Effector memory CD4-positive, alpha-beta T cell (primary cell): Measurements from ENCODE around the gene RHO.
"Not testable (repeated sequence)": the region's sequence is repeated elsewhere in the genome, so short reads cannot be mapped to it uniquely, and the experiment has no call there.

Experiments
- DNase-seq, 3 donors: peaks; one replicate each; pipeline ENCODE4 v3.0.0-alpha.2; 2020
- H3K27ac ChIP-seq: 2 replicates; pipeline ENCODE4 v1.7.0; 2013; ENCODE audit warnings: mild to moderate bottlenecking, low read length, moderate library complexity; ENCODE audit not compliant: insufficient read depth, poor library complexity, severe bottlenecking
- H3K27me3 ChIP-seq: replicated peaks from 2 replicates; pipeline ENCODE4 v1.7.0; 2013; ENCODE audit warnings: mild to moderate bottlenecking, low read length; ENCODE audit not compliant: insufficient read depth, control insufficient read depth, poor library complexity, severe bottlenecking
- H3K36me3 ChIP-seq: 2 replicates; pipeline ENCODE4 v1.7.0; 2013; ENCODE audit warnings: mild to moderate bottlenecking, low read length, moderate library complexity; ENCODE audit not compliant: control insufficient read depth, insufficient read depth
- H3K4me1 ChIP-seq: 2 replicates; pipeline ENCODE4 v1.7.0; 2013; ENCODE audit warnings: low read length, mild to moderate bottlenecking; ENCODE audit not compliant: control insufficient read depth, insufficient read depth, poor library complexity, severe bottlenecking
- H3K4me3 ChIP-seq: 2 replicates; pipeline ENCODE4 v1.7.0; 2013; ENCODE audit warnings: low read length, low read depth, mild to moderate bottlenecking; ENCODE audit not compliant: insufficient read depth, poor library complexity, severe bottlenecking
- H3K9me3 ChIP-seq: 2 replicates; pipeline ENCODE4 v1.7.0; 2013; ENCODE audit warnings: mild to moderate bottlenecking, low read length, moderate library complexity; ENCODE audit not compliant: control insufficient read depth
- total RNA-seq, 3 donors: gene quantifications; one replicate each; lab custom pipeline; 2026; lab: John Stamatoyannopoulos, UW

The RHO gene
- total RNA-seq = 0 reads per million in 3 donors

DNA sequence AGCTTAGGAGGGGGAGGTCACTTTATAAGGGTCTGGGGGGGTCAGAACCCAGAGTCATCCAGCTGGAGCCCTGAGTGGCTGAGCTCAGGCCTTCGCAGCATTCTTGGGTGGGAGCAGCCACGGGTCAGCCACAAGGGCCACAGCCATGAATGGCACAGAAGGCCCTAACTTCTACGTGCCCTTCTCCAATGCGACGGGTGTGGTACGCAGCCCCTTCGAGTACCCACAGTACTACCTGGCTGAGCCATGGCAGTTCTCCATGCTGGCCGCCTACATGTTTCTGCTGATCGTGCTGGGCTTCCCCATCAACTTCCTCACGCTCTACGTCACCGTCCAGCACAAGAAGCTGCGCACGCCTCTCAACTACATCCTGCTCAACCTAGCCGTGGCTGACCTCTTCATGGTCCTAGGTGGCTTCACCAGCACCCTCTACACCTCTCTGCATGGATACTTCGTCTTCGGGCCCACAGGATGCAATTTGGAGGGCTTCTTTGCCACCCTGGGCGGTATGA is at the start of gene RHO:
TSS of gene RHO (plus strand) at position 51 of the 512 bp plus-strand sequence. CDS start at position 146, 95 bp downstream.
- Histone ChIP-seq H3K36me3 (no peaks in the 10 kb centered on the region), H3K27ac (no peak within 1 kb of the TSS), H3K4me1 (no peaks in the 10 kb centered on the region), H3K9me3 (no peaks in the 10 kb centered on the region), H3K27me3 (no peaks in the 10 kb centered on the region), H3K4me3 (no peak within 1 kb of the TSS)
- no peak for DNase-seq

DNA sequence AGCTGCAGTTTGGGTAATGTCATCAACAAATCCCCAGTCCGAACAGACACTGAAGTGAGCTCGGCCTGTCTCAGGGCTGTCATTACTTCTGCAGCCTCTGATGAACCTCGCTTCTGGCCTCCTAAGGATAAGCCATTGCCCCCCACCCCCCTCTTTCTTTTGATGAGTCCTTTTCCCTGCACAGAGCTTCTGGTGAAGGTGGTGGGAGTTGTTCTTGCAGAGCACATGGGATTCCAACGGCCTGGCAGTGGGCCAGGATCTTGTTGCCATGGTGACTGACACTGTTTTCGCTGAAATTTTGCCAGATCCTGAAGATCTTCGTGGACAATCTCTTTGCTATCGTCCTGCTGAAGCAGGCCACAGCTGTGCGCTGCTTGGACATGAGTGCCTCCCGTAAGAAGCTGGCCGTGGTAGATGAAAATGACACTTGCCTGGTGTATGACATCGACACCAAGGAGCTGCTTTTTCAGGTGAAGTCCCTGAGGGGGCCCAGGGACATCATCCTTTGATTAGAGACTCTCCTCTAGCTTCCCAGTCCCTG is 47.1 kb upstream of the RHO start:
- not testable (repeated sequence) for DNase-seq, H3K4me3 ChIP-seq, H3K27me3 ChIP-seq, H3K9me3 ChIP-seq
- Histone ChIP-seq H3K27ac (peak overlapping the region; percentile 27), H3K4me1 (peaks cover 10% of the 10 kb centered on the region), H3K36me3 (peaks cover 18% of the 10 kb centered on the region)

DNA sequence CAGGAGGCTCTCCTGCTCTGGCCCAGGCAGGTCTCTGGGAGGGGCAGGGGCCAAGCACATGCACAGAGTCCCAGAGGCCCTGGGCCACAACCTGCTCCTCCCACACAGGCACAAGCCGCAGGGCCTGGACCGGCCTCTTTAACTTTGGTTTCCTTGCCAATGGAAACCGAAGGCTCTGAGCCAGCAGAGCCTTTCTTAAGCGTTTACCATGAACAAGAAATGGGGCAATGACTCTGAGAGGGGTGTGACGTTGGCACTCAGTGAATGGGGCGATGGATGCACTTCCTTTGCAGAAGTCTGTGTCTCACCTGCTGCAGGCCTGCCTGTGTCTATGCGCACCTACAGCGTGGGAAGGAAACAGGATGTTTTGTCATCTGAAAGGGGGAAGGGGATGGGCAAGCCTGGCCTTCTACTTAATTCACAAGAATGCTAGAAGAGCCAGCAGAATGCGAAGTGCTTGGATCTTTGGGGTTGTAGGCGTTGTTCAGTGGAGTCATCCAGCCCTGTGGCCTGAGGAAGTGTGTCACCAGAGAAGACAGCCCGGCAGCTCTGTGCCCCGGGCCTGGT is 46.6 kb upstream of the RHO start:
- no peak overlapping the region for H3K4me3 ChIP-seq
- peaks cover 10% of the 10 kb centered on the region for H3K4me1 ChIP-seq
- peak overlapping the region; percentile 27 for H3K27ac ChIP-seq

DNA sequence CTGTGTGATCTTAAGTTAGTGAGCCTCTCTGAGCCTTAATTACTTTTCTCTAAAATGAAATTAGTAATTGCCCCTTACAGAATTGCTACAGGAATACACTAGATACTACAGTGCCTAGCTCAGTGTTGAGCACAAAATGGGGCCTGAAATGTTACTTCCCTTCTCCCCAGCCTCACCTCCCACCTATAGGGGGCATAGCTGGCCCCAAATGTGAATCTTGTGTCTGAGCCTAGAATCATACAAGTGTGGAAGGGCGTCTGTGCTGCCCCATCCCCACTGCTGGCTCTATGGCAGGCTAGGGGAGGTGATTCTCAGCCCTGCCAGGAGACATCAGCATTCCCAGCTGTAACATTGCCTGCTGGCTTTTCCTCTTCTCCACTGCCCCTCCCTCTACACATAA is 45.7 kb upstream of the RHO start:
- Histone ChIP-seq H3K4me1 (peaks cover 10% of the 10 kb centered on the region), H3K27ac (no peak overlapping the region), H3K27me3 (no peaks in the 10 kb centered on the region), H3K4me3 (no peak overlapping the region), H3K36me3 (peaks cover 18% of the 10 kb centered on the region), H3K9me3 (no peaks in the 10 kb centered on the region)
- no peak for DNase-seq

More for the DNA sequence above, 46.6 kb upstream of the RHO start:
- Histone ChIP-seq H3K9me3 (no peaks in the 10 kb centered on the region), H3K36me3 (peaks cover 18% of the 10 kb centered on the region), H3K27me3 (no peaks in the 10 kb centered on the region)
- DNase-seq = peak; percentile 14 to 52 (median 39)

- no peaks in the 10 kb centered on the region for H3K9me3 ChIP-seq
- no peak overlapping the region for H3K27ac ChIP-seq
- no peak for DNase-seq
- H3K36me3 ChIP-seq = peaks cover 14% of the 10 kb centered on the region
- H3K27me3 ChIP-seq = no peaks in the 10 kb centered on the region
- H3K4me3 ChIP-seq = no peak overlapping the region
- H3K4me1 ChIP-seq = peaks cover 10% of the 10 kb centered on the region
Measured at GRCh38 chr3:129483870-129484269, 44.6 kb upstream of the RHO start.

DNA sequence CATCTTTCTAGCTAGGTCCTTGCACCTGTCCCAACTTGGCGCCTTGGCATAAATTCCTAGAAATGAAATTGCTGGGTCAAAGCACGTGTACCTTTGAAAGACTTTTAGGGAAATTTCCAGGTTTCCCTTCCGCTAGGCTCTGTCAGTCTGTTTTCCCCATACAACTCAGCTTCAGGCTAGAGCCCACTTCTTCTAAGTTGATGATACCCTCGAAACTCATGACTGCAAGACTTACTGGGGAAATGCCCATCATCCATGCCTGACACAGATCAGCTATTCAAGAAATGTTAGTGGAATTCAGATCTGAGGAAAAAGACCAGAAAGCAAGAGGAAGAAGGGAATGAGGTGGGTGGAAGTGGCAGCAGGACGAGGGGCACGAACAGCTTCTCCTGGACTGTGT is 43.3 kb upstream of the RHO start:
- H3K27me3 ChIP-seq, H3K4me3 ChIP-seq, H3K9me3 ChIP-seq, H3K27ac ChIP-seq, DNase-seq, H3K36me3 ChIP-seq: not testable (repeated sequence)
- peaks cover 10% of the 10 kb centered on the region for H3K4me1 ChIP-seq

DNA sequence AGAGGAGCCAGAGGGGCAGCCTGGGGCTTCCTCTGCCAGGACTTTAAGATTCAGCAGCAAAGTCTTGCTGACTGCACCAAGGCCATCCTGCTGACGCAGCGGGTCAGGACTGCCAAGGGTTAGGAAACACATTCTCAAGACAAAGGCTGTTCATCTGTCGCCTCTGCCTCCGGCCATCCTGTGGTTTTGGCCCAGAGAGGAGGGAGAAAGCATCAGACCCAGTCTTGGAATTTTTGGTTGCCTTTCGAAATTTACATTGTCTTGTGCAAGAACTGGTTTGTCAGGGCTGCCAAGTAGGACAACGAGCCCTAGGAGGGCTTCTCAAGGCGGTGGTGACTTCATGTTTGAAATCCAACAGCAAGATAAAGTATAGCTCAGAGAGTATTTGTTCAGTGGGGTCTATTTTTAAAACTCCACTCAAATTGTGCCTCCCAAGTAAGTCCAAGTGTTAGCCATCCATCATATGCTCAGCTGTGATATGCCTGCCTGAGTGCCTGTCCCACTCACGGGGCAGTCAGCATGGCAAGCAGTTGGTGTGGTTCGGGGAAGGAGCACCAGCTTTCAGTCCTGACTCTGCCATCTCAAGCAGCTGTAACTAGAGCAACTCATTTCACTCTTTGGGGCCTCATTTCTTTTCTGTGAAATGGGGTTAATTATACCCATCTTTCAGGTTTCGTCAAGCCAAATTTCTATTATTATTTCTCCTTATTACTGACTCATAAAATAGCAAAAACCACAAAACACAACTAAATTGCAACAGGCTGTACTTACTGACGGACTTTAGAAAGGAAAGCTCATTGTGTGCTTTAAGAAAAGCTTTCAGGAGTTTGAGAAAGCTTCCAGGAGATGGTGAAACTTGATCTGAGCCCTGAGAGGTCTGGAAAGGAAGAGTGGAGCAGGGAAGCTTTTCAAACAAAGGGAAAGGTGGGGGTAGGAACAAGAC is 42.4 kb upstream of the RHO start:
- DNase-seq = no peak
- Histone ChIP-seq H3K4me3 (no peak overlapping the region), H3K36me3 (no peaks in the 10 kb centered on the region)

DNA sequence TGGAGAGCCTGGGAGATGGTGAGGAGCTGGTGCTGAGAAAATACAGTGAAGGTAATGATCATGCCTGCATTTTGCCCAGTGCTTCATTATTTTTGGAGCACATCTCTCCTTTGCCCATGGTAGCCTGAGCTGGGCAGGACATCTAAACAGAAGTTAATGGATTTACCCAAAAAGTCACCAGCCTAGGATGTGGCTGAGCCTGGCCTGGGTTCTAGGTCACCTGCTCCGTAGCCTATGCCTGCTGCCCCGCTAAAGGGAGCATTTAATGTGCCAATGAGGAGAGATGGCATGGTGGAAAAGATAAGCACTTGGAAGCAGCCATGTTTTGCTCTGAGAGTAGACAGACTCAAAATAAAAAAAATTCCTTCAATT is 41.8 kb upstream of the RHO start:
- DNase-seq = no peak
- Histone ChIP-seq H3K4me3 (no peak overlapping the region), H3K27me3 (no peaks in the 10 kb centered on the region), H3K36me3 (no peaks in the 10 kb centered on the region), H3K4me1 (peaks cover 8% of the 10 kb centered on the region), H3K27ac (no peak overlapping the region), H3K9me3 (no peaks in the 10 kb centered on the region)

More for the DNA sequence above, 42.4 kb upstream of the RHO start:
- no peaks in the 10 kb centered on the region for H3K27me3 ChIP-seq
- H3K27ac ChIP-seq = no peak overlapping the region
- peaks cover 10% of the 10 kb centered on the region for H3K4me1 ChIP-seq
- H3K9me3 ChIP-seq = no peaks in the 10 kb centered on the region

GRCh38 chr3:129487183-129487867 is 41.1 kb upstream of the RHO start:
- H3K36me3 ChIP-seq = no peaks in the 10 kb centered on the region
- H3K27me3 ChIP-seq = no peaks in the 10 kb centered on the region
- no peak overlapping the region for H3K4me3 ChIP-seq
- H3K27ac ChIP-seq = no peak overlapping the region
- H3K9me3 ChIP-seq = no peaks in the 10 kb centered on the region
- H3K4me1 ChIP-seq = peaks cover 1% of the 10 kb centered on the region
- DNase-seq = no peak
